Measurements from ENCODE around the gene CRTAP. TPM values are rescaled to one million over a fixed set of nuclear protein-coding genes. Genes with fewer than 3 reads are reported as not detected.

The CRTAP gene
- total RNA-seq, 2 donors from 2014 or later, result 164 to 166 TPM

- H3K9me3 Mint-ChIP-seq, result no peaks in the 10 kb centered on the region
- WGBS, 2 experiments (ENCODE audit: insufficient coverage in 1 of 2, insufficient read length in 1 of 2), result no CpG with 5 or more reads among the region's 1 CpG
Observed at GRCh38 chr3:33165372-33165771, 51.6 kb downstream of the CRTAP start.

GRCh38 chr3:33166095-33166494 lies 52.3 kb downstream of the CRTAP start:
- Mint-ChIP-seq H3K9me3 (no peaks in the 10 kb centered on the region), H3K36me3 (ENCODE audit: low read depth) (no peaks in the 10 kb centered on the region), H3K4me3 (no peak overlapping the region), H3K4me1 (no peaks in the 10 kb centered on the region), H3K27me3 (ENCODE audit: insufficient read depth) (no peaks in the 10 kb centered on the region), H3K27ac (no peak overlapping the region)
- Histone ChIP-seq H3K4me3 (ENCODE audit: low read length) (no peak overlapping the region), H3K9ac (ENCODE audit: extremely low read depth, low read length, poor library complexity, severe bottlenecking) (no peak overlapping the region), H3K9me3 (ENCODE audit: control insufficient read depth, low read length) (no peaks in the 10 kb centered on the region), H3K27ac (ENCODE audit: low read depth, low read length) (no peak overlapping the region), H3K36me3 (ENCODE audit: control insufficient read depth, insufficient read depth, low read length) (no peaks in the 10 kb centered on the region), H3K4me1 (ENCODE audit: control insufficient read depth, insufficient read depth, low read length) (no peaks in the 10 kb centered on the region), H3K27me3 (ENCODE audit: control insufficient read depth, insufficient read depth, low read length, poor library complexity, severe bottlenecking) (no peaks in the 10 kb centered on the region)
- WGBS, 2 experiments (ENCODE audit: insufficient coverage in 1 of 2, insufficient read length in 1 of 2), result 96 to 98% methylated on average over 2 of the region's 2 CpGs
- TF ChIP-seq CTCF (conservative IDR thresholded peaks at IDR 0.05), result no peak
- no peak for DNase-seq

More at GRCh38 chr3:33165372-33165771, 51.6 kb downstream of the CRTAP start:
- no peaks in the 10 kb centered on the region for H3K9me3 ChIP-seq (ENCODE audit: control insufficient read depth, low read length)
- H3K4me1 ChIP-seq (ENCODE audit: control insufficient read depth, insufficient read depth, low read length), result no peaks in the 10 kb centered on the region
- H3K27ac ChIP-seq (ENCODE audit: low read depth, low read length), result no peak overlapping the region
- H3K4me3 ChIP-seq (ENCODE audit: low read length), result no peak overlapping the region
- Mint-ChIP-seq H3K27ac (no peak overlapping the region), H3K27me3 (ENCODE audit: insufficient read depth) (no peaks in the 10 kb centered on the region), H3K36me3 (ENCODE audit: low read depth) (no peaks in the 10 kb centered on the region), H3K4me3 (no peak overlapping the region), H3K4me1 (no peaks in the 10 kb centered on the region)
- DNase-seq, result no peak
- no peak overlapping the region for H3K9ac ChIP-seq (ENCODE audit: extremely low read depth, low read length, poor library complexity, severe bottlenecking)
- no peaks in the 10 kb centered on the region for H3K27me3 ChIP-seq (ENCODE audit: control insufficient read depth, insufficient read depth, low read length, poor library complexity, severe bottlenecking)
- no peaks in the 10 kb centered on the region for H3K36me3 ChIP-seq (ENCODE audit: control insufficient read depth, insufficient read depth, low read length)
- TF ChIP-seq CTCF (conservative IDR thresholded peaks at IDR 0.05), result no peak

- Histone ChIP-seq H3K4me3 (ENCODE audit: low read length) (no peak overlapping the region), H3K27ac (ENCODE audit: low read depth, low read length) (no peak overlapping the region), H3K4me1 (ENCODE audit: control insufficient read depth, insufficient read depth, low read length) (no peaks in the 10 kb centered on the region), H3K27me3 (ENCODE audit: control insufficient read depth, insufficient read depth, low read length, poor library complexity, severe bottlenecking) (no peaks in the 10 kb centered on the region), H3K9me3 (ENCODE audit: control insufficient read depth, low read length) (no peaks in the 10 kb centered on the region), H3K36me3 (ENCODE audit: control insufficient read depth, insufficient read depth, low read length) (no peaks in the 10 kb centered on the region), H3K9ac (ENCODE audit: extremely low read depth, low read length, poor library complexity, severe bottlenecking) (no peak overlapping the region)
- H3K4me3 Mint-ChIP-seq, result no peak overlapping the region
- no peaks in the 10 kb centered on the region for H3K9me3 Mint-ChIP-seq
- no peaks in the 10 kb centered on the region for H3K4me1 Mint-ChIP-seq
- no peak overlapping the region for H3K27ac Mint-ChIP-seq
- H3K36me3 Mint-ChIP-seq (ENCODE audit: low read depth), result no peaks in the 10 kb centered on the region
- WGBS, 2 experiments (ENCODE audit: insufficient coverage in 1 of 2, insufficient read length in 1 of 2), result 85% methylated on average over 3 of the region's 3 CpGs; no CpG with 5 or more reads in 1 of the 2 experiments
- TF ChIP-seq CTCF (conservative IDR thresholded peaks at IDR 0.05), result no peak
- no peak for DNase-seq
- no peaks in the 10 kb centered on the region for H3K27me3 Mint-ChIP-seq (ENCODE audit: insufficient read depth)
Observed at GRCh38 chr3:33167284-33167683, 53.5 kb downstream of the CRTAP start.
